CMK (cell line): ENCODE measurements around the gene NTSR1.

Source experiments
- DNase-seq: peaks from one replicate; pipeline ENCODE4 v3.0.0-alpha.2; 2010; ENCODE audit warnings: low read depth

NTSR1 gene

GRCh38 chr20:62740286-62741141, 31.9 kb downstream of the NTSR1 start:
- peak; percentile 60 for DNase-seq

- no peak for DNase-seq
Measured at GRCh38 chr20:62741191-62741691, 32.6 kb downstream of the NTSR1 start.

GRCh38 chr20:62741701-62742491, 33.3 kb downstream of the NTSR1 start:
- DNase-seq: no peak

- no peak for DNase-seq
Measured at GRCh38 chr20:62742550-62742949, 33.9 kb downstream of the NTSR1 start.

GRCh38 chr20:62742979-62743776, 34.5 kb downstream of the NTSR1 start:
- no peak for DNase-seq

GRCh38 chr20:62743777-62744317, 35.2 kb downstream of the NTSR1 start:
- DNase-seq: no peak

- no peak for DNase-seq
Measured at GRCh38 chr20:62744741-62745191, 36.1 kb downstream of the NTSR1 start.

GRCh38 chr20:62745279-62745951, 36.8 kb downstream of the NTSR1 start:
- no peak for DNase-seq

- DNase-seq: no peak
Measured at GRCh38 chr20:62745952-62746288, 37.3 kb downstream of the NTSR1 start.

- DNase-seq: no peak
Measured at GRCh38 chr20:62748311-62748710, 39.7 kb downstream of the NTSR1 start.

- no peak for DNase-seq
Measured at GRCh38 chr20:62749851-62750445, 41.3 kb downstream of the NTSR1 start.

- no peak for DNase-seq
Measured at GRCh38 chr20:62751551-62752150, 43.0 kb downstream of the NTSR1 start.

- DNase-seq: no peak
Measured at GRCh38 chr20:62752181-62752670, 43.6 kb downstream of the NTSR1 start.

GRCh38 chr20:62752671-62753501, 44.2 kb downstream of the NTSR1 start:
- no peak for DNase-seq

GRCh38 chr20:62753626-62754025, 45.0 kb downstream of the NTSR1 start:
- no peak for DNase-seq

- DNase-seq: no peak
Measured at GRCh38 chr20:62754122-62754990, 45.7 kb downstream of the NTSR1 start.

GRCh38 chr20:62754991-62755356, 46.3 kb downstream of the NTSR1 start:
- DNase-seq: no peak
